ENCODE measurements around the gene LIMK1.

GRCh38 chr7:74143383-74143782 is 59.8 kb downstream of the LIMK1 start:
- TF ChIP-seq, protein P1, sequence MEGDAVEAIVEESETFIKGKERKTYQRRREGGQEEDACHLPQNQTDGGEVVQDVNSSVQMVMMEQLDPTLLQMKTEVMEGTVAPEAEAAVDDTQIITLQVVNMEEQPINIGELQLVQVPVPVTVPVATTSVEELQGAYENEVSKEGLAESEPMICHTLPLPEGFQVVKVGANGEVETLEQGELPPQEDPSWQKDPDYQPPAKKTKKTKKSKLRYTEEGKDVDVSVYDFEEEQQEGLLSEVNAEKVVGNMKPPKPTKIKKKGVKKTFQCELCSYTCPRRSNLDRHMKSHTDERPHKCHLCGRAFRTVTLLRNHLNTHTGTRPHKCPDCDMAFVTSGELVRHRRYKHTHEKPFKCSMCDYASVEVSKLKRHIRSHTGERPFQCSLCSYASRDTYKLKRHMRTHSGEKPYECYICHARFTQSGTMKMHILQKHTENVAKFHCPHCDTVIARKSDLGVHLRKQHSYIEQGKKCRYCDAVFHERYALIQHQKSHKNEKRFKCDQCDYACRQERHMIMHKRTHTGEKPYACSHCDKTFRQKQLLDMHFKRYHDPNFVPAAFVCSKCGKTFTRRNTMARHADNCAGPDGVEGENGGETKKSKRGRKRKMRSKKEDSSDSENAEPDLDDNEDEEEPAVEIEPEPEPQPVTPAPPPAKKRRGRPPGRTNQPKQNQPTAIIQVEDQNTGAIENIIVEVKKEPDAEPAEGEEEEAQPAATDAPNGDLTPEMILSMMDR (IDR thresholded peaks at IDR 0.05; ENCODE audit: poor library complexity), result no peak
- TF ChIP-seq EZH2 (IDR thresholded peaks at IDR 0.05; ENCODE audit: borderline replicate concordance) (no peak), EZH2phosphoT487 (IDR thresholded peaks at IDR 0.05; ENCODE audit: low read depth, severe bottlenecking, unreplicated experiment) (no peak)
